Mammary epithelial cell (primary cell): ENCODE measurements around the gene TESMIN.

Experiments used
- EZH2 ChIP-seq: IDR thresholded peaks from 2 replicates; pipeline ENCODE4 v1.6.1; 2012; ENCODE audit warnings: low read length, inconsistent platforms, borderline replicate concordance
- TF ChIP-seq, protein P1 (sequence below), 2 donors: IDR thresholded peaks in 1 of 2; conservative IDR thresholded peaks in 1 of 2; 2 replicates each; pipeline ENCODE4 v1.5.1; 2011 to 2012; ENCODE audit warnings: inconsistent platforms in 2 of 2, low read length in 2 of 2, mild to moderate bottlenecking in 2 of 2, control low read depth in 1 of 2, low read depth in 1 of 2; ENCODE audit not compliant: insufficient read depth in 1 of 2; ENCODE audit errors: extremely low read depth in 1 of 2

DNA sequence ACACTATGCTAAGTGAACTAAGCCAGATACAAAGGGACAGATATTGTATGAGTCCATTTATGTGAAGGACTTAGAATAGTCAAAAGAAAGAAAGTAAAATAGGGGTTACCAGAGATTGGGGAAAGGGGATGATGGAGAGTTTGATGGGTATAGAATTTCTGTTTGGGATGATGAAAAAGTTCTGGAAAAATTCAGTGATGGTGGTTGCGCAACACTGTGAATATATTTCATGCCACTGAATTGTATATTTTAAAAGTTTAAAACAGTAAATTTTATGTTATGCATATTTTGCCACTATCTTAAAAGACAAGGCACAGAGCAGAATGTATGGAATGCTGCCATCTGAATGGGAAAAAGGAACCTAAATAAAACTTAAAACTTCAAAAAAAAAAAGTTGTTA is 29.2 kb downstream of the TESMIN start:
- TF ChIP-seq, protein P1, sequence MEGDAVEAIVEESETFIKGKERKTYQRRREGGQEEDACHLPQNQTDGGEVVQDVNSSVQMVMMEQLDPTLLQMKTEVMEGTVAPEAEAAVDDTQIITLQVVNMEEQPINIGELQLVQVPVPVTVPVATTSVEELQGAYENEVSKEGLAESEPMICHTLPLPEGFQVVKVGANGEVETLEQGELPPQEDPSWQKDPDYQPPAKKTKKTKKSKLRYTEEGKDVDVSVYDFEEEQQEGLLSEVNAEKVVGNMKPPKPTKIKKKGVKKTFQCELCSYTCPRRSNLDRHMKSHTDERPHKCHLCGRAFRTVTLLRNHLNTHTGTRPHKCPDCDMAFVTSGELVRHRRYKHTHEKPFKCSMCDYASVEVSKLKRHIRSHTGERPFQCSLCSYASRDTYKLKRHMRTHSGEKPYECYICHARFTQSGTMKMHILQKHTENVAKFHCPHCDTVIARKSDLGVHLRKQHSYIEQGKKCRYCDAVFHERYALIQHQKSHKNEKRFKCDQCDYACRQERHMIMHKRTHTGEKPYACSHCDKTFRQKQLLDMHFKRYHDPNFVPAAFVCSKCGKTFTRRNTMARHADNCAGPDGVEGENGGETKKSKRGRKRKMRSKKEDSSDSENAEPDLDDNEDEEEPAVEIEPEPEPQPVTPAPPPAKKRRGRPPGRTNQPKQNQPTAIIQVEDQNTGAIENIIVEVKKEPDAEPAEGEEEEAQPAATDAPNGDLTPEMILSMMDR (conservative IDR thresholded peaks at IDR 0.05 in 1 of 2, IDR thresholded peaks at IDR 0.05 in 1 of 2; ENCODE audit: extremely low read depth in 1 of 2, insufficient read depth in 1 of 2, low read depth in 1 of 2, low read length in 2 of 2) = no peak
- TF ChIP-seq EZH2 = no peak
